ENCODE data around the gene PRPH2.
A peak's percentile ranks its signal among the peaks of the same experiment; 100 is the strongest.

PRPH2 gene

DNA sequence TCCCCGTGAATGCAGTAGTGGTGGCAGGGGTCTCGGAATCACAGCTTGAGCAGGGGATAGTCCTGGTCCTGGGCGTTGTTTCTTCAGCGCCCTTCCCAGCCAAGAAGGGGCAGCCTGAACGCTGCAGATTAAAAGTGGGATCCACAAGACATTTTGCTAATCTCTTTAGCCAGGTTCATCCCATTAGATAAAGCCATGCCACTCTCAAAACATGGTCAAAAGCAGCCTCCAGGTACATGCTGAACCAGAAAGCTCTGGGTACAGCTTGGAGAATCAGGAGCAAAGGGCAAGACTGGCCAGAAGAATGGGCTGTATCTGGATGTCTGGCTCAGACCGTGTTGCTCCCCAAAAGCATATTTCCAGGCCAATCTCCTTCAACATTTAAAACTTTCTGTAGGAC, at the start of gene PRPH2:
Gene PRPH2 (minus strand): TSS at position 101 of the 400 bp plus-strand sequence. CDS start 263 bp downstream, outside the sequence.
- DNase-seq: no peak

- DNase-seq: no peak
These were observed 49.3 kb upstream of the PRPH2 start for GRCh38 chr6:42771741-42772100.

GRCh38 chr6:42769836-42770235, 47.4 kb upstream of the PRPH2 start:
- DNase-seq: no peak

DNA sequence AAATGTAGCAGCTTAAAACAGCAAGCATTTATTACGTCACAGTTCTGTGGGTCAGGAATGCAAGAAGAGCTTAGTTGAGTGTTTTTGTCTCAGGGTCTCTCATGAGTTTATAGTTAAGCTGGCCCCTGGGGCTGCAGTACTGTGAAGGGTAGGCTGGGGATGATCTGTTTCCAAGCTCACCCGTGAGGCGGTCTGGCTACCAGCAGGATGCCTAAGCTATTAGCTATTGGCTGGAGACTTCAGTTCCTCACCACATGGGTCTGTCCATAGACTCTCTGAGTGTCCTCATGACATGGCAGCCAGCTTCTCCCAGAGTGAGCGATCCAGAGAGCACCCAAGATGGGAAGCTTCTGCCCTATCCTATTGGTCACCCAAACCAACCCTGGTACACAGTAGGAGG, 46.7 kb upstream of the PRPH2 start:
- no peak for DNase-seq

DNA sequence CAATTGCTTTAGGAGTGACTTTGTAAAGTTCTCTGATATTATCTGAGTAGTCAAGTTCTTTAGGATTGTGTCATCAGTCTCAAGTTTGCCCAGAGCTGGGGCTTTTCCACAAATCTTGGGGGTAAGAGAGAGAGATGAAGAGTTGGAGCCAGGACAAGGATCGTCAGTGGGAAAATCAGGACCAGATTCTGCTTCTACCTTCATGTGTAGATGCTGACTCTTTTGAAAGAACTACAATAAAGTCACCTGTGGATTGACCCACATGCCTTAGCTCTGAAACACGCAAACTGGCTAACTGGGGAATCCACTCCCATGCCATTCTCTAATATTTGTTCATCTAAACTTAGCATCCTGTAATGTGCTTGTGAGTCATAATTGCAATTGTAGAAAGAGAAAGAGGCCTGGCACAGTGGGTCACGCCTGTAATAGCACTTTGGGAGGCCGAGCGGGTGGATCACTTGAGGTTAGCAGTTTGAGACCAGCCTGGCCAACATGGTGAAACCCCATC, 43.8 kb upstream of the PRPH2 start:
- peak; percentile 21 for DNase-seq

- DNase-seq: no peak
These were observed 42.7 kb upstream of the PRPH2 start for GRCh38 chr6:42764911-42765648.

DNA sequence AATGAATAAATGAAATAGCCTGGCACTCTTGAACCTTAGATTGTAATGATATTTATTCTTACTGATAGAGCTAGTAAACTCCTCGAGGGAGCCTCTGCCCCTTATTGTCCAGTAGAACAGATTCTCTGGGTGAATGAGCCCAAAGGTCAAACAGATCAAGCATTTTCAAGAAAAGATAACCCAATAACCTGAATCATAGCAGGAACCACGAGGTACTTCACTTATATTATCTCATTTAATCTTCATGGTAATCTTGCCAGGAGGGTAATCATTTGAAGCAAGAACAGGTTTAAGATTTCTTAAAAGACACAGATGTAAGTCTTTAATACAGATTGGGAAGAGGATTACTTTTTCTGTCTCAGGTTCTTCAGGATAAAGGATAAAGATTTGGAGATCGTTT, 40.6 kb upstream of the PRPH2 start:
- no peak for DNase-seq

- no peak for DNase-seq
These were observed 40.0 kb upstream of the PRPH2 start for GRCh38 chr6:42762426-42762859.

GRCh38 chr6:42761287-42762067, 39.1 kb upstream of the PRPH2 start:
- no peak for DNase-seq

DNA sequence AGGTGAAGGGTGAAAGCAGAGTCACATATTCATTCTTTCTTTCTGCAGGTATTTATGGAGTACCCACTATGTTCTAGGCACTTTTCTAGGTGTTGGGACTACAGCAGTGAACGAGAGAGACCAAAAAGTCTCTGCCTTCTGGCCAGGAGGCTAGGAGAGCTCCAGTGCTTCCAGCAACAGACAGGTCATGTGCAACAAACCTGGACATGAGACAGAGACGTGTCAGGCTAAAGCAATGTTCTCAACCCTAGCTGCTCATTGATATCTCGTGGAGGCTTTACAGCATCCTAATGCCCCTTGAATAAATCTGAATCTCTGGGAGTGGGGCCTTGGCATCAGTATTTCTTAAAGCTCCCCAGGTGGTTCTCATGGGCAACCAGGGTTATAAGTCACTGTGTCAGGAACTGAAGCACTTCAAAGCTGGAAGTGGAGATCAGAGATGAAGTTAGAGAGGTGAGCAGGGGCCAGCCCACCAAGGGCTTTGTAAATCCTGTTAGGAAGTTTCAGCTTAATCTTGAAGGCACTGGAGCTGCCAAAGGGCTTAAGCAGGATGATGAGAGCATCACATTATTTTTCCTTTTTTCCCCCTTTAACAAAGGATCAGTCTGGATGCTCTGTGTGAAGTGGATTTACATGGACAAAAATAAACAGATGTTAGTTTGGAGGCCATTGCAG, 36.5 kb upstream of the PRPH2 start:
- no peak for DNase-seq

GRCh38 chr6:42756722-42757121, 34.3 kb upstream of the PRPH2 start:
- no peak for DNase-seq

- DNase-seq: no peak
These were observed 32.4 kb upstream of the PRPH2 start for GRCh38 chr6:42754759-42755158.

GRCh38 chr6:42751055-42751454, 28.7 kb upstream of the PRPH2 start:
- DNase-seq: no peak

DNA sequence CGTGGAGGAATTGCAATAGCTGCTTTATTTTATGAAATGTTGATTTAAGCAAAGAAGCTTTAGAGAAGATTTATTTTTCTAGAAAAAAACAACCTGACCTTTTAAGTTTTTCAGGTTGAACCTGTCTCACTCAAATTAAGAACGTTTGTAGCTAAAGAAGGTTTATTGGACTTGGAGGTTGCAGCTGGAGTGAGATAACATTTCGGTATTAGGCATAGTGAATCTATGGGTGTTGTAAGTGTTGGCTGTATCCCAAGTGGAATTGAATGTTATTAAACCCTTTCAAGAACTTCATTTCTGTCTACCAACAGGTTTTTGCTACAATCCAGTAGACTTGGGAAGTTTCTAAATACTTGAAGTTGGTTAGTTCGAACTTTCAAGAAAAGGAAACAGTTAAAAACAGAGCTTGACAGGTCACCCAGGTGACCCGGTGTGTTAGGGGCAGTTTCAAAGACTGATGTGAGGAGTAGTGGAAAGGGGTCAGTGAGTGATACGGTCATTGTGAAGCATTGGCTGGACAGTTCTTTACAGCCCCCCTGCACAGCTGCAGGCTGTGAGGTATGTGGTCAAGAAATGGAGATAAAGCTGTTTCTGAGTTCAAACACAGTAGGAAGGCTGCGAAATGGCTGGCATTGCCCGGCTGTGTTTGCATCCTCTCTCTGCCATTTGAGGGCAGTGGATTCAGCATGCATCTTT, 26.0 kb upstream of the PRPH2 start:
- DNase-seq: no peak

GRCh38 chr6:42746463-42747391, 24.3 kb upstream of the PRPH2 start:
- peak; percentile 93 for DNase-seq

GRCh38 chr6:42745640-42746462, 23.5 kb upstream of the PRPH2 start, which contains the start of gene TBCC:
Gene TBCC, minus strand, starts transcription at chr6:42746103. Its CDS starts 30 bp downstream, at chr6:42746073.
- DNase-seq: no peak

GRCh38 chr6:42745083-42745639, 22.8 kb upstream of the PRPH2 start:
- no peak for DNase-seq

- DNase-seq: no peak
These were observed 22.0 kb upstream of the PRPH2 start for GRCh38 chr6:42744351-42744893.

GRCh38 chr6:42742116-42742894, 19.9 kb upstream of the PRPH2 start:
- DNase-seq: no peak
